H1 (cell line): ENCODE results near the gene SLC25A34. TPM values are rescaled to one million over a fixed set of nuclear protein-coding genes. Genes with fewer than 3 reads are reported as not detected.

Experiments used
- CTCF ChIA-PET: fragments of 300-600 bp; sonication (Branson Sonifier 250); formaldehyde crosslinking; loops from one replicate; lab custom pipeline; 2021; ENCODE audit not compliant: partially characterized antibody; lab: Charles Lee
- POLR2A ChIA-PET: fragments of 300-600 bp; sonication (Branson Sonifier 250); formaldehyde crosslinking; loops from one replicate; lab custom pipeline; 2021; ENCODE audit warnings: inconsistent platforms; ENCODE audit not compliant: partially characterized antibody; lab: Charles Lee
- DNase-seq, 2 experiments: peaks; one replicate each; pipeline versions ENCODE4 v3.0.0 to v3.0.0-alpha.2; 2010 to 2022; ENCODE audit warnings: low spot score in 2 of 2, low read depth in 1 of 2, mixed read lengths in 1 of 2
- FAIRE-seq: peaks from 2 replicates; lab custom pipeline; 2011; peaks lifted over from hg19 to GRCh38; lab: Jason Lieb, UNC
- H2AFZ ChIP-seq: 2 replicates; pipeline ENCODE4 v1.8.1; 2012; ENCODE audit warnings: low read length, inconsistent platforms
- H2AK5ac ChIP-seq: 2 replicates; pipeline ENCODE4 v1.6.1; 2013; ENCODE audit warnings: low read depth, low read length
- H2BK120ac ChIP-seq: replicated peaks from 2 replicates; pipeline ENCODE3; 2013; ENCODE audit warnings: low read depth, low read length, inconsistent platforms
- H2BK12ac ChIP-seq: 2 replicates; pipeline ENCODE4 v1.6.1; 2013; ENCODE audit warnings: low read depth, low read length
- H2BK15ac ChIP-seq: 2 replicates; pipeline ENCODE4 v1.6.1; 2013; ENCODE audit warnings: low read length
- H2BK20ac ChIP-seq: 2 replicates; pipeline ENCODE4 v1.6.1; 2013; ENCODE audit warnings: low read length
- H2BK5ac ChIP-seq: 2 replicates; pipeline ENCODE4 v1.6.1; 2013; ENCODE audit warnings: low read depth, low read length
- H3K14ac ChIP-seq: 2 replicates; pipeline ENCODE4 v1.6.1; 2013; ENCODE audit warnings: inconsistent platforms; ENCODE audit not compliant: insufficient read length
- H3K18ac ChIP-seq: 2 replicates; pipeline ENCODE4 v1.6.1; 2013; ENCODE audit warnings: low read length; ENCODE audit errors: extremely low read depth
- H3K23ac ChIP-seq: 2 replicates; pipeline ENCODE4 v1.6.1; 2013; ENCODE audit warnings: inconsistent platforms; ENCODE audit not compliant: insufficient read length
- H3K23me2 ChIP-seq: 2 replicates; pipeline ENCODE4 v1.6.1; 2013; ENCODE audit warnings: low read depth, low read length
- H3K27ac ChIP-seq: 2 replicates; pipeline ENCODE4 v1.6.1; 2011; ENCODE audit warnings: low read depth, low read length, inconsistent platforms
- H3K27me3 ChIP-seq, 4 experiments: replicated peaks in 1 of 4; 1 replicate in 1 of 4; 2 replicates in 3 of 4; pipeline versions ENCODE4 v1.6.1 to v1.8.1; 2011 to 2013; ENCODE audit warnings: low read length in 3 of 4, mild to moderate bottlenecking in 3 of 4, inconsistent platforms in 2 of 4, mixed read lengths in 2 of 4, moderate library complexity in 1 of 4; ENCODE audit not compliant: control insufficient read depth in 3 of 4, insufficient read depth in 3 of 4; ENCODE audit errors: extremely low read depth in 1 of 4
- H3K36me3 ChIP-seq, 4 experiments: 2 replicates each; pipeline versions ENCODE4 v1.6.1 to v1.8.1; 2011 to 2013; ENCODE audit warnings: mild to moderate bottlenecking in 4 of 4, low read length in 3 of 4, moderate library complexity in 2 of 4, control low read depth in 1 of 4, inconsistent platforms in 1 of 4; ENCODE audit not compliant: insufficient read depth in 4 of 4, control insufficient read depth in 2 of 4
- H3K4ac ChIP-seq: replicated peaks from 2 replicates; pipeline ENCODE3; 2013; ENCODE audit warnings: low read length, low read depth, mixed read lengths, inconsistent platforms; ENCODE audit not compliant: insufficient read length
- H3K4me1 ChIP-seq, 4 experiments: replicated peaks in 1 of 4; 1 replicate in 1 of 4; 2 replicates in 3 of 4; pipeline versions ENCODE4 v1.6.1 to v1.8.1; 2011 to 2013; ENCODE audit warnings: low read length in 3 of 4, inconsistent platforms in 2 of 4, mixed read lengths in 1 of 4; ENCODE audit not compliant: insufficient read depth in 4 of 4, control insufficient read depth in 3 of 4
- H3K4me2 ChIP-seq, 2 experiments: 2 replicates each; pipeline versions ENCODE4 v1.6.1 to v1.8.1; 2011 to 2013; ENCODE audit warnings: low read depth in 2 of 2, low read length in 2 of 2, control low read depth in 1 of 2, inconsistent platforms in 1 of 2, mild to moderate bottlenecking in 1 of 2; ENCODE audit not compliant: insufficient read depth in 1 of 2
- H3K4me3 ChIP-seq, 4 experiments: fragments of 200-600, 300-600 bp in 1 of 4; sonication (generic), shearing (Covaris generic), sonication (Bioruptor Twin) in 1 of 4; 2 replicates each; pipeline versions ENCODE4 v1.5.1 to v1.8.1; 2011 to 2016; ENCODE audit warnings: low read length in 4 of 4, low read depth in 3 of 4, control low read depth in 2 of 4, inconsistent platforms in 2 of 4, mild to moderate bottlenecking in 2 of 4, mixed read lengths in 1 of 4, moderate library complexity in 1 of 4; ENCODE audit not compliant: insufficient read depth in 2 of 4; ENCODE audit errors: extremely low read depth in 1 of 4
- H3K56ac ChIP-seq: replicated peaks from 2 replicates; pipeline ENCODE3; 2013; ENCODE audit warnings: low read depth, mild to moderate bottlenecking, mixed read lengths, low read length, inconsistent platforms; ENCODE audit not compliant: insufficient read length
- H3K79me1 ChIP-seq: 2 replicates; pipeline ENCODE4 v1.6.1; 2013; ENCODE audit warnings: low read depth, low read length, control low read depth
- H3K79me2 ChIP-seq, 2 experiments: 2 replicates each; pipeline versions ENCODE4 v1.6.1 to v1.8.1; 2012 to 2013; ENCODE audit warnings: low read length in 2 of 2, mild to moderate bottlenecking in 2 of 2, inconsistent platforms in 1 of 2; ENCODE audit not compliant: insufficient read depth in 2 of 2, control insufficient read depth in 1 of 2
- H3K9ac ChIP-seq, 4 experiments: replicated peaks in 1 of 4; 1 replicate in 1 of 4; 2 replicates in 3 of 4; pipeline versions ENCODE4 v1.6.1 to v1.8.1; 2011 to 2013; ENCODE audit warnings: low read depth in 3 of 4, low read length in 3 of 4, control low read depth in 2 of 4, mild to moderate bottlenecking in 2 of 4, moderate library complexity in 2 of 4, inconsistent platforms in 1 of 4; ENCODE audit errors: extremely low read depth in 1 of 4
- H3K9me3 ChIP-seq, 2 experiments: 2 replicates each; pipeline versions ENCODE4 v1.6.1 to v1.8.1; 2012 to 2013; ENCODE audit warnings: mild to moderate bottlenecking in 2 of 2, moderate library complexity in 2 of 2, control low read depth in 1 of 2, inconsistent platforms in 1 of 2, low read depth in 1 of 2, low read length in 1 of 2, mixed read lengths in 1 of 2; ENCODE audit not compliant: insufficient read depth in 2 of 2
- H4K20me1 ChIP-seq, 2 experiments: replicated peaks in 1 of 2; 2 replicates each; pipeline versions ENCODE3 to v1.8.1; 2011 to 2013; ENCODE audit warnings: inconsistent platforms in 2 of 2, low read length in 2 of 2, mild to moderate bottlenecking in 1 of 2; ENCODE audit not compliant: insufficient read depth in 2 of 2, control insufficient read depth in 1 of 2
- H4K5ac ChIP-seq: 2 replicates; pipeline ENCODE4 v1.6.1; 2013; ENCODE audit warnings: low read length, low read depth, mixed read lengths, inconsistent platforms; ENCODE audit not compliant: insufficient read length
- H4K8ac ChIP-seq: 2 replicates; pipeline ENCODE4 v1.8.0; 2013; ENCODE audit warnings: mild to moderate bottlenecking, moderate library complexity, low read length, inconsistent platforms; ENCODE audit not compliant: insufficient read depth; ENCODE audit errors: extremely low read depth
- H4K91ac ChIP-seq: replicated peaks from 2 replicates; pipeline ENCODE3; 2013; ENCODE audit warnings: low read length, mixed read lengths, inconsistent platforms; ENCODE audit not compliant: insufficient read length
- BRCA1 ChIP-seq: IDR thresholded peaks from 2 replicates; pipeline ENCODE4 v1.6.1; 2012; ENCODE audit warnings: low read depth, low read length, improper control_type of control experiment
- CBX5 ChIP-seq: fragments of 300-800, 300-1000 bp; sonication (generic); IDR thresholded peaks from 2 replicates; pipeline ENCODE4 v1.7.1; 2016; ENCODE audit warnings: antibody characterized with exemption, low read length, low read depth
- CHD1 ChIP-seq: IDR thresholded peaks from 2 replicates; pipeline ENCODE4 v1.6.1; 2012; ENCODE audit warnings: low read depth, low read length, improper control_type of control experiment
- EGR1 ChIP-seq: IDR thresholded peaks from 2 replicates; pipeline ENCODE4 v1.6.1; 2011; ENCODE audit warnings: low read depth, low read length, borderline replicate concordance
- HDAC2 ChIP-seq, 2 experiments: fragments of 300-600 bp in 1 of 2; sonication (generic) in 1 of 2; IDR thresholded peaks; 2 replicates each; pipeline ENCODE4 v1.6.1; 2011 to 2012; ENCODE audit warnings: low read depth in 2 of 2, low read length in 2 of 2, mild to moderate bottlenecking in 2 of 2, moderate library complexity in 2 of 2, borderline replicate concordance in 1 of 2, inconsistent platforms in 1 of 2
- KDM5A ChIP-seq: fragments of 200-600 bp; IDR thresholded peaks from 2 replicates; pipeline ENCODE4 v1.7.1; 2012; ENCODE audit warnings: mild to moderate bottlenecking, low read length, inconsistent platforms, mixed read lengths
- NANOG ChIP-seq: IDR thresholded peaks from 2 replicates; pipeline ENCODE4 v1.6.1; 2011; ENCODE audit warnings: low read length, low read depth, mild to moderate bottlenecking, inconsistent platforms; ENCODE audit not compliant: insufficient read depth, poor library complexity, severe bottlenecking
- POLR2A ChIP-seq, 2 experiments: IDR thresholded peaks; 1 replicate in 1 of 2; 2 replicates in 1 of 2; pipeline ENCODE4 v1.6.1; 2011; ENCODE audit warnings: low read depth in 2 of 2, low read length in 2 of 2, mild to moderate bottlenecking in 2 of 2; ENCODE audit errors: control extremely low read depth in 1 of 2
- POLR2AphosphoS5 ChIP-seq: IDR thresholded peaks from 2 replicates; pipeline ENCODE4 v1.6.1; 2011; ENCODE audit warnings: low read depth, low read length
- SAP30 ChIP-seq: fragments of 300-600 bp; sonication (generic); IDR thresholded peaks from 2 replicates; pipeline ENCODE4 v1.7.1; 2012; ENCODE audit warnings: low read length, moderate library complexity, mild to moderate bottlenecking, inconsistent platforms; ENCODE audit not compliant: insufficient read depth, insufficient replicate concordance
- SP2 ChIP-seq: IDR thresholded peaks from 2 replicates; pipeline ENCODE4 v1.6.1; 2012; ENCODE audit warnings: mild to moderate bottlenecking, low read length, inconsistent platforms
- TAF7 ChIP-seq: optimal IDR thresholded peaks from 2 replicates; pipeline ENCODE3; 2011; ENCODE audit warnings: low read depth, mild to moderate bottlenecking, inconsistent platforms, low read length, moderate library complexity, borderline replicate concordance
- TBP ChIP-seq: IDR thresholded peaks from 2 replicates; pipeline ENCODE4 v1.6.1; 2011; ENCODE audit warnings: low read depth, low read length, improper control_type of control experiment
- ZNF274 ChIP-seq: IDR thresholded peaks from 2 replicates; pipeline ENCODE4 v1.7.0; 2012; ENCODE audit warnings: low read length, borderline replicate concordance; ENCODE audit errors: extremely low read depth
- WGBS, 2 experiments: shearing (Covaris generic) in 1 of 2; methylation state at CpG; one replicate each; pipeline versions ENCODE4 v1.1.6 to v1.1.7; 2013 to 2015; ENCODE audit warnings: low lambda C conversion rate in 2 of 2, mixed read lengths in 2 of 2, inconsistent platforms in 1 of 2, low coverage in 1 of 2, missing lambda C conversion rate in 1 of 2; ENCODE audit not compliant: insufficient replicate concordance in 2 of 2, insufficient coverage in 1 of 2, insufficient read length in 1 of 2; ENCODE audit errors: extremely low coverage in 1 of 2, missing lambda C conversion rate in 1 of 2; 5-methylcytosine and 5-hydroxymethylcytosine counted together
- polyA plus RNA-seq, 7 experiments: library from polyadenylated mRNA; depleted of rRNA in 3 of 7; stranded (reverse) in 5 of 7; unstranded in 2 of 7; fragments of >200 nt in 5 of 7; fragments of 200-250 nt in 2 of 7; gene quantifications; 1 replicate in 5 of 7; 2 replicates in 1 of 7; 4 replicates in 1 of 7; pipeline versions ENCODE4 v1.2.1 to v1.2.3, GENCODE V29; 2011 to 2013; ENCODE audit warnings: missing spikeins in 2 of 7, mixed read lengths in 2 of 7
- total RNA-seq: library from RNA; stranded (reverse); fragmentation: NEBNext Ultra II Directional; extraction: Animal tissue kit (Norgen Biotek cat#: 25700); gene quantifications from 2 replicates; pipeline ENCODE4 v1.2.1, GENCODE V29; 2021

Gene SLC25A34
- total and polyA plus RNA-seq, 2 of the 8 experiments (the other 6 are each of a cell fraction or from before 2014, with no cell fraction given), result 0.48 to 0.62 TPM

DNA sequence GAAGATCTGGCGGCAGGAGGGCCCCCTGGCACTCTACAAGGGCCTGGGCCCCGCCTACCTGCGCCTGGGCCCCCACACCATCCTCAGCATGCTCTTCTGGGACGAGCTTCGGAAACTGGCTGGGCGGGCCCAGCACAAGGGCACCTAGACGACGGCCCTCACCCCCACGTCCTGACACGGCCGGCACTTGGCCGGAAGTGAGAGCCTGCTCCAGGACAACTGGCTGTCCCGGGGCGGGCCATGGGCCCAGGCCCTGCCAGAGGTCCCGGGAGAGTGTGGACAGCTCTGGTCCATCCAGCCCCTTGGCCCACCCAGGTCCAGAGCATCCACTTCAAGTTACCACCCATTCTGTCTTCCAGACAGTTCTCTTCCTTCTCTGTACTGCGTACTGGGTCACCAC is 3.2 kb downstream of the SLC25A34 start:
- WGBS, 2 experiments, result 94% methylated on average over 16 of the region's 16 CpGs; no CpG with 5 or more reads in 1 of the 2 experiments
- H3K4me2 ChIP-seq, result no peak overlapping the region
- no peak for DNase-seq
- H3K4me3 ChIP-seq, result no peak overlapping the region
- H2BK5ac ChIP-seq, result no peak overlapping the region
- H3K9me3 ChIP-seq, result no peaks in the 10 kb centered on the region
- H2AK5ac ChIP-seq, result no peak overlapping the region
- H3K9ac ChIP-seq, result no peak overlapping the region
- peaks cover 0 to 1% (median 0%) of the 10 kb centered on the region in 4 experiments; a peak in 1 of 8 replicates for H3K36me3 ChIP-seq
- no peak overlapping the region for H2AFZ ChIP-seq
- no peak overlapping the region for H2BK12ac ChIP-seq
- no peaks in the 10 kb centered on the region for H3K79me2 ChIP-seq
- no peak for FAIRE-seq
- peak overlapping the region; percentile 81; the same call in 1 of the 2 replicates for H4K8ac ChIP-seq
- no peaks in the 10 kb centered on the region; the same call in 1 of the 2 replicates for H3K23me2 ChIP-seq
- H3K23ac ChIP-seq, result no peak overlapping the region
- no peak overlapping the region for H4K91ac ChIP-seq
- H4K5ac ChIP-seq, result no peak overlapping the region
- H3K27ac ChIP-seq, result no peak overlapping the region
- CTCF ChIA-PET, result interaction anchor here (0.5 to 6.1 kb wide), 15 partner anchors 8 to 144 kb away, joined by 3 to 41 read pairs (median 3); no protein-coding TSS in a partner anchor
- no peak overlapping the region for H3K18ac ChIP-seq
- H3K4me1 ChIP-seq, result peaks cover 0 to 27% (median 9%) of the 10 kb centered on the region in 4 experiments; a peak in 5 of 7 replicates
- H4K20me1 ChIP-seq, result peaks cover 2 to 4% of the 10 kb centered on the region in 2 experiments
- H3K56ac ChIP-seq, result no peak overlapping the region
- H3K4ac ChIP-seq, result no peak overlapping the region
- no peak overlapping the region for H3K14ac ChIP-seq
- H3K27me3 ChIP-seq, result no peaks in the 10 kb centered on the region
- H2BK120ac ChIP-seq, result no peak overlapping the region
- POLR2A ChIA-PET, result interaction anchor here (0.7 to 2.6 kb wide), 2 partner anchors 18 to 21 kb away, joined by 3 to 7 read pairs; no protein-coding TSS in a partner anchor
- H2BK20ac ChIP-seq, result no peak overlapping the region
- no peaks in the 10 kb centered on the region for H3K79me1 ChIP-seq
- H2BK15ac ChIP-seq, result no peak overlapping the region
- TF ChIP-seq SP2, result no peak
- no peak for TF ChIP-seq KDM5A
- no peak for TF ChIP-seq NANOG
- TF ChIP-seq TAF7, result no peak
- no peak for TF ChIP-seq POLR2A (IDR thresholded peaks at IDR 0.05; ENCODE audit: control extremely low read depth in 1 of 2, low read depth in 2 of 2, low read length in 2 of 2)
- no peak for TF ChIP-seq ZNF274
- TF ChIP-seq POLR2AphosphoS5, result no peak
- TF ChIP-seq CBX5, result no peak
- TF ChIP-seq EGR1, result no peak
- TF ChIP-seq CHD1, result no peak
- TF ChIP-seq BRCA1, result no peak
- no peak for TF ChIP-seq HDAC2 (IDR thresholded peaks at IDR 0.05; ENCODE audit: borderline replicate concordance in 1 of 2, low read depth in 2 of 2, low read length in 2 of 2)
- no peak for TF ChIP-seq SAP30
- TF ChIP-seq TBP, result no peak
